Measurements from ENCODE around the gene CD300LG. TPM values are rescaled to one million over a fixed set of nuclear protein-coding genes. Genes with fewer than 3 reads are reported as not detected.
"Not testable (repeated sequence)": the region's sequence is repeated elsewhere in the genome, so short reads cannot be mapped to it uniquely, and the experiment has no call there.

The CD300LG gene
- total RNA-seq, 3 donors from 2014 or later (not counting 1 experiment from before 2014, with no cell fraction given) = not detected

- ATAC-seq = no peak
- Mint-ChIP-seq H3K36me3 (no peaks in the 10 kb centered on the region), H3K27me3 (ENCODE audit: low read depth in 2 of 2) (peaks cover 8 to 11% of the 10 kb centered on the region in 2 donors), H3K4me1 (no peaks in the 10 kb centered on the region), H3K4me3 (no peak overlapping the region), H3K27ac (no peak overlapping the region), H3K9me3 (no peaks in the 10 kb centered on the region)
- WGBS (ENCODE audit: insufficient coverage) = 82% methylated on average over 4 of the region's 4 CpGs
- Histone ChIP-seq H3K4me3 (ENCODE audit: low read length) (no peak overlapping the region), H3K27me3 (ENCODE audit: control insufficient read depth, insufficient read depth, low read length) (peaks cover 2% of the 10 kb centered on the region), H3K4me1 (ENCODE audit: control insufficient read depth, insufficient read depth, low read length) (no peaks in the 10 kb centered on the region), H3K36me3 (ENCODE audit: control insufficient read depth, insufficient read depth, low read length) (no peaks in the 10 kb centered on the region), H3K9me3 (ENCODE audit: control insufficient read depth, insufficient read depth, low read length) (no peaks in the 10 kb centered on the region), H3K27ac (ENCODE audit: low read length) (no peak overlapping the region)
- no peak for DNase-seq
- no peak for TF ChIP-seq CTCF (IDR thresholded peaks at IDR 0.05)
- intact Hi-C loops (cut with micrococcal nuclease) = no loop called here
Measured at GRCh38 chr17:43888548-43888947, 41.6 kb downstream of the CD300LG start.

GRCh38 chr17:43890240-43890639 is 43.3 kb downstream of the CD300LG start:
- Histone ChIP-seq H3K27me3 (ENCODE audit: control insufficient read depth, insufficient read depth, low read length) (no peaks in the 10 kb centered on the region), H3K27ac (ENCODE audit: low read length) (no peak overlapping the region), H3K36me3 (ENCODE audit: control insufficient read depth, insufficient read depth, low read length) (no peaks in the 10 kb centered on the region), H3K9me3 (ENCODE audit: control insufficient read depth, insufficient read depth, low read length) (no peaks in the 10 kb centered on the region), H3K4me1 (ENCODE audit: control insufficient read depth, insufficient read depth, low read length) (no peaks in the 10 kb centered on the region), H3K4me3 (ENCODE audit: low read length) (no peak overlapping the region)
- WGBS (ENCODE audit: insufficient coverage) = no CpG with 5 or more reads among the region's 1 CpG
- no peaks in the 10 kb centered on the region for H3K4me1 Mint-ChIP-seq
- H3K36me3 Mint-ChIP-seq = no peaks in the 10 kb centered on the region
- intact Hi-C loops (cut with micrococcal nuclease) = no loop called here
- H3K27me3 Mint-ChIP-seq (ENCODE audit: low read depth in 2 of 2) = peaks cover 4 to 8% of the 10 kb centered on the region in 2 donors
- H3K4me3 Mint-ChIP-seq = no peak overlapping the region
- no peaks in the 10 kb centered on the region for H3K9me3 Mint-ChIP-seq
- no peak for DNase-seq
- no peak for ATAC-seq
- H3K27ac Mint-ChIP-seq = no peak overlapping the region
- TF ChIP-seq CTCF (IDR thresholded peaks at IDR 0.05) = no peak

GRCh38 chr17:43891851-43892646 is 45.1 kb downstream of the CD300LG start:
- Histone ChIP-seq H3K27me3 (ENCODE audit: control insufficient read depth, insufficient read depth, low read length) (no peaks in the 10 kb centered on the region), H3K27ac (ENCODE audit: low read length) (no peak overlapping the region), H3K4me1 (ENCODE audit: control insufficient read depth, insufficient read depth, low read length) (no peaks in the 10 kb centered on the region), H3K4me3 (ENCODE audit: low read length) (no peak overlapping the region), H3K9me3 (ENCODE audit: control insufficient read depth, insufficient read depth, low read length) (no peaks in the 10 kb centered on the region), H3K36me3 (ENCODE audit: control insufficient read depth, insufficient read depth, low read length) (no peaks in the 10 kb centered on the region)
- no peak for TF ChIP-seq CTCF (IDR thresholded peaks at IDR 0.05)
- H3K9me3 Mint-ChIP-seq = no peaks in the 10 kb centered on the region
- DNase-seq = no peak
- no peak overlapping the region for H3K27ac Mint-ChIP-seq
- WGBS (ENCODE audit: insufficient coverage) = 86% methylated on average over 5 of the region's 5 CpGs
- H3K4me1 Mint-ChIP-seq = no peaks in the 10 kb centered on the region
- no peak for ATAC-seq
- H3K36me3 Mint-ChIP-seq = no peaks in the 10 kb centered on the region
- intact Hi-C loops (cut with micrococcal nuclease) = no loop called here
- H3K27me3 Mint-ChIP-seq (ENCODE audit: low read depth in 2 of 2) = peaks cover 8 to 20% of the 10 kb centered on the region in 2 donors
- no peak overlapping the region for H3K4me3 Mint-ChIP-seq

GRCh38 chr17:43892647-43892952 is 45.6 kb downstream of the CD300LG start:
- intact Hi-C loops (cut with micrococcal nuclease) = no loop called here
- H3K4me1 ChIP-seq (ENCODE audit: control insufficient read depth, insufficient read depth, low read length) = no peaks in the 10 kb centered on the region
- no peak for ATAC-seq

GRCh38 chr17:43894494-43894893 is 47.5 kb downstream of the CD300LG start:
- H3K9me3 Mint-ChIP-seq; intact Hi-C loops (cut with micrococcal nuclease): not testable (repeated sequence)

More at GRCh38 chr17:43892647-43892952, 45.6 kb downstream of the CD300LG start:
- 74% methylated on average over 4 of the region's 4 CpGs for WGBS (ENCODE audit: insufficient coverage)
- Mint-ChIP-seq H3K36me3 (no peaks in the 10 kb centered on the region), H3K27me3 (ENCODE audit: low read depth in 2 of 2) (peaks cover 14 to 25% of the 10 kb centered on the region in 2 donors), H3K27ac (no peak overlapping the region), H3K9me3 (no peaks in the 10 kb centered on the region), H3K4me3 (no peak overlapping the region), H3K4me1 (no peaks in the 10 kb centered on the region)
- no peaks in the 10 kb centered on the region for H3K36me3 ChIP-seq (ENCODE audit: control insufficient read depth, insufficient read depth, low read length)
- no peaks in the 10 kb centered on the region for H3K27me3 ChIP-seq (ENCODE audit: control insufficient read depth, insufficient read depth, low read length)
- no peak overlapping the region for H3K27ac ChIP-seq (ENCODE audit: low read length)
- H3K4me3 ChIP-seq (ENCODE audit: low read length) = no peak overlapping the region
- no peaks in the 10 kb centered on the region for H3K9me3 ChIP-seq (ENCODE audit: control insufficient read depth, insufficient read depth, low read length)
- DNase-seq = no peak
- no peak for TF ChIP-seq CTCF (IDR thresholded peaks at IDR 0.05)

More at GRCh38 chr17:43894494-43894893, 47.5 kb downstream of the CD300LG start:
- not testable (repeated sequence) for H3K4me3 ChIP-seq (ENCODE audit: low read length); H3K4me3 Mint-ChIP-seq; H3K27ac ChIP-seq (ENCODE audit: low read length); H3K36me3 Mint-ChIP-seq; DNase-seq; H3K27ac Mint-ChIP-seq; ATAC-seq; H3K9me3 ChIP-seq (ENCODE audit: control insufficient read depth, insufficient read depth, low read length); H3K36me3 ChIP-seq (ENCODE audit: control insufficient read depth, insufficient read depth, low read length); H3K27me3 ChIP-seq (ENCODE audit: control insufficient read depth, insufficient read depth, low read length); H3K4me1 Mint-ChIP-seq; H3K4me1 ChIP-seq (ENCODE audit: control insufficient read depth, insufficient read depth, low read length)
- peaks cover 20 to 30% of the 10 kb centered on the region in 2 donors for H3K27me3 Mint-ChIP-seq (ENCODE audit: low read depth in 2 of 2)
- 100% methylated on average over 3 of the region's 4 CpGs for WGBS (ENCODE audit: insufficient coverage)

All from natural killer cell (primary cell).